NCI-H1417 treated with DMSO at 0.1 percent for 48 hours (cell line): ENCODE results near the gene FAM163A.
"Not testable (repeated sequence)": the region's sequence is repeated elsewhere in the genome, so short reads cannot be mapped to it uniquely, and the experiment has no call there.

Source experiments
- DNase-seq: peaks from one replicate; lab custom pipeline; 2025; lab: John Stamatoyannopoulos, UW

The FAM163A gene

GRCh38 chr1:179815641-179816040 is 72.5 kb downstream of the FAM163A start:
- DNase-seq, result no peak

GRCh38 chr1:179816196-179816960 is 73.3 kb downstream of the FAM163A start:
- DNase-seq, result no peak

GRCh38 chr1:179817056-179817455 is 74.0 kb downstream of the FAM163A start:
- DNase-seq, result no peak

- DNase-seq, result no peak
Measured at GRCh38 chr1:179817789-179818188, 74.7 kb downstream of the FAM163A start.

GRCh38 chr1:179818260-179818659 is 75.2 kb downstream of the FAM163A start:
- no peak for DNase-seq

- DNase-seq, result no peak
Measured at GRCh38 chr1:179818743-179819173, 75.7 kb downstream of the FAM163A start.

- DNase-seq, result no peak
Measured at GRCh38 chr1:179820226-179820970, 77.3 kb downstream of the FAM163A start.

GRCh38 chr1:179821524-179821923 is 78.4 kb downstream of the FAM163A start:
- DNase-seq, result no peak

- DNase-seq, result no peak
Measured at GRCh38 chr1:179822065-179822464, 79.0 kb downstream of the FAM163A start.

- DNase-seq, result no peak
Measured at GRCh38 chr1:179823693-179824092, 80.6 kb downstream of the FAM163A start.

- no peak for DNase-seq
Measured at GRCh38 chr1:179824265-179824664, 81.2 kb downstream of the FAM163A start.

- DNase-seq, result no peak
Measured at GRCh38 chr1:179825206-179825605, 82.1 kb downstream of the FAM163A start.

- DNase-seq, result no peak
Measured at GRCh38 chr1:179825798-179826460, 82.8 kb downstream of the FAM163A start.

- no peak for DNase-seq
Measured at GRCh38 chr1:179826626-179827280, 83.7 kb downstream of the FAM163A start.

- no peak for DNase-seq
Measured at GRCh38 chr1:179828554-179829110, 85.5 kb downstream of the FAM163A start.

GRCh38 chr1:179831225-179831624 is 88.1 kb downstream of the FAM163A start:
- DNase-seq, result no peak

GRCh38 chr1:179831852-179832699 is 89.0 kb downstream of the FAM163A start:
- DNase-seq, result no peak

- DNase-seq, result not testable (repeated sequence)
Measured at GRCh38 chr1:179836686-179837445, 93.8 kb downstream of the FAM163A start.

GRCh38 chr1:179840107-179840506 is 97.0 kb downstream of the FAM163A start:
- no peak for DNase-seq

GRCh38 chr1:179848233-179848632 is 105.1 kb downstream of the FAM163A start:
- no peak for DNase-seq
